A549 (cell line): ENCODE measurements around the gene SLC28A1. TPM values are rescaled to one million over a fixed set of nuclear protein-coding genes. Genes with fewer than 3 reads are reported as not detected.

ENCODE experiments used
- ATAC-seq, 2 experiments: fragments of 200-7000 bp in 1 of 2; fragments of >200 bp in 1 of 2; cut with Nextera tagmentation in 1 of 2; cut with Tn5 transposase in 1 of 2; 3 replicates each; pipeline versions ENCODE4 v1.8.0 to v1.9.1; 2018 to 2020; ENCODE audit warnings: mild to moderate bottlenecking in 1 of 2, moderate library complexity in 1 of 2
- CTCF ChIA-PET: fragments of 300-600 bp; sonication (Branson Sonifier 250); formaldehyde crosslinking; extraction: SDS; loops from one replicate; lab custom pipeline; 2021; ENCODE audit warnings: antibody characterized with exemption, inconsistent platforms; lab: Yijun Ruan, JAX
- POLR2A ChIA-PET: fragments of 350-600 bp; formaldehyde crosslinking; extraction: SDS; loops from one replicate; lab custom pipeline; 2021; ENCODE audit warnings: antibody characterized with exemption, inconsistent platforms; lab: Yijun Ruan, JAX
- DNase-seq, 2 experiments: peaks; one replicate each; pipeline versions ENCODE4 v3.0.0 to v3.0.0-alpha.2; 2011 to 2016; ENCODE audit warnings: low read depth in 1 of 2, low spot score in 1 of 2
- FAIRE-seq: peaks from 2 replicates; lab custom pipeline; 2011; peaks lifted over from hg19 to GRCh38; lab: Jason Lieb, UNC
- H3K27ac ChIP-seq, 2 experiments: fragments of >200 bp; sonication (Bioruptor Twin); formaldehyde crosslinking; 3 replicates each; pipeline ENCODE4 v1.5.1; 2016 to 2017
- H3K4me1 ChIP-seq: fragments of >200 bp; sonication (Bioruptor Twin); formaldehyde crosslinking; 3 replicates; pipeline ENCODE4 v1.6.1; 2016
- H3K4me2 ChIP-seq: fragments of >200 bp; sonication (Bioruptor Twin); formaldehyde crosslinking; 3 replicates; pipeline ENCODE4 v1.6.1; 2016
- H3K4me3 ChIP-seq: fragments of >200 bp; sonication (Bioruptor Twin); formaldehyde crosslinking; 3 replicates; pipeline ENCODE4 v1.5.1; 2016
- H3K9me3 ChIP-seq: fragments of >200 bp; sonication (Bioruptor Twin); formaldehyde crosslinking; 3 replicates; pipeline ENCODE4 v1.6.1; 2016
- ATOH8 ChIP-seq: fragments of 250-450 bp; sonication (Bioruptor Pico); IDR thresholded peaks from 2 replicates; pipeline ENCODE4 v1.5.0; 2020; ENCODE audit warnings: low read depth, mild to moderate bottlenecking, moderate library complexity
- BCL3 ChIP-seq: fragments of >200 bp; sonication (Bioruptor Twin); formaldehyde crosslinking; IDR thresholded peaks from 3 replicates; pipeline ENCODE4 v1.6.1; 2016
- CTCF ChIP-seq: fragments of >200 bp; sonication (Bioruptor Twin); formaldehyde crosslinking; IDR thresholded peaks from 3 replicates; pipeline ENCODE4 v1.5.1; 2016
- E2F6 ChIP-seq: IDR thresholded peaks from 2 replicates; pipeline ENCODE4 v1.6.1; 2012; ENCODE audit warnings: low read depth, borderline replicate concordance
- FOSB ChIP-seq: fragments of 250-450 bp; sonication (Bioruptor Pico); IDR thresholded peaks from 2 replicates; pipeline ENCODE4 v1.5.0; 2020; ENCODE audit warnings: mild to moderate bottlenecking, moderate library complexity
- HDAC2 ChIP-seq: fragments of 200-600 bp; sonication (generic); IDR thresholded peaks from 2 replicates; pipeline ENCODE4 v1.6.1; 2016
- HES2 ChIP-seq: fragments of >200 bp; sonication (Bioruptor Twin); formaldehyde crosslinking; IDR thresholded peaks from 2 replicates; pipeline ENCODE4 v1.6.1; 2016
- HEYL ChIP-seq: fragments of 250-450 bp; sonication (Bioruptor Pico); IDR thresholded peaks from 2 replicates; pipeline ENCODE4 v1.8.0; 2021; ENCODE audit warnings: mild to moderate bottlenecking, moderate library complexity
- HOXA7 ChIP-seq: fragments of 250-450 bp; sonication (Bioruptor Pico); IDR thresholded peaks from 2 replicates; pipeline ENCODE4 v1.5.0; 2020; ENCODE audit warnings: mild to moderate bottlenecking, moderate library complexity
- HOXB5 ChIP-seq: fragments of 250-450 bp; sonication (Bioruptor Pico); IDR thresholded peaks from 2 replicates; pipeline ENCODE4 v1.5.0; 2020; ENCODE audit warnings: mild to moderate bottlenecking, moderate library complexity
- JUN ChIP-seq, 2 experiments: fragments of >200 bp; sonication (Bioruptor Twin); formaldehyde crosslinking; IDR thresholded peaks; 2 replicates in 1 of 2; 3 replicates in 1 of 2; pipeline ENCODE4 v1.6.1; 2016 to 2017
- MAX ChIP-seq: IDR thresholded peaks from 2 replicates; pipeline ENCODE4 v1.6.1; 2012
- MYC ChIP-seq: IDR thresholded peaks from 2 replicates; pipeline ENCODE4 v1.6.1; 2012; ENCODE audit warnings: mild to moderate bottlenecking, inconsistent platforms, low read length, improper control_type of control experiment, borderline replicate concordance
- NFE2L2 ChIP-seq: fragments of 150-350 bp; conservative IDR thresholded peaks from 2 replicates; pipeline ENCODE4 v1.6.1; 2014; ENCODE audit warnings: low read length
- NPAS2 ChIP-seq: fragments of 250-450 bp; sonication (Bioruptor Pico); IDR thresholded peaks from 2 replicates; pipeline ENCODE4 v1.8.0; 2022; ENCODE audit warnings: mild to moderate bottlenecking, moderate library complexity, borderline replicate concordance
- NR3C1 ChIP-seq: fragments of >200 bp; sonication (Bioruptor Twin); formaldehyde crosslinking; IDR thresholded peaks from 3 replicates; pipeline ENCODE4 v1.6.1; 2017
- PHF8 ChIP-seq: fragments of 200-600 bp; sonication (generic); IDR thresholded peaks from 2 replicates; pipeline ENCODE4 v1.6.1; 2016; ENCODE audit warnings: low read depth, mild to moderate bottlenecking, antibody characterized with exemption, moderate library complexity, borderline replicate concordance
- POLR2A ChIP-seq: IDR thresholded peaks from 2 replicates; pipeline ENCODE4 v1.6.1; 2012; ENCODE audit warnings: mild to moderate bottlenecking, low read length
- RFX5 ChIP-seq: fragments of 450-650 bp; IDR thresholded peaks from 2 replicates; pipeline ENCODE4 v1.7.1; 2014; ENCODE audit warnings: antibody characterized with exemption, mild to moderate bottlenecking, moderate library complexity
- SREBF2 ChIP-seq: fragments of 450-650 bp; IDR thresholded peaks from 2 replicates; pipeline ENCODE4 v1.6.1; 2014; ENCODE audit warnings: mild to moderate bottlenecking, moderate library complexity
- TFCP2L1 ChIP-seq: fragments of 250-450 bp; sonication (Bioruptor Pico); IDR thresholded peaks from 2 replicates; pipeline ENCODE4 v1.5.0; 2021; ENCODE audit warnings: mild to moderate bottlenecking
- TP53 ChIP-seq: fragments of 250-450 bp; sonication (Bioruptor Pico); IDR thresholded peaks from 2 replicates; pipeline ENCODE4 v1.5.0; 2021; ENCODE audit warnings: mild to moderate bottlenecking, moderate library complexity
- ZC3H11A ChIP-seq: fragments of 450-650 bp; IDR thresholded peaks from 2 replicates; pipeline ENCODE4 v1.6.1; 2014; ENCODE audit warnings: antibody characterized with exemption, mild to moderate bottlenecking
- ZSCAN20 ChIP-seq: fragments of 250-450 bp; sonication (Bioruptor Pico); IDR thresholded peaks from 2 replicates; pipeline ENCODE4 v1.8.0; 2022; ENCODE audit warnings: mild to moderate bottlenecking, moderate library complexity
- WGBS: methylation state at CpG from one replicate; pipeline ENCODE4 v1.1.6; 2017; ENCODE audit errors: missing lambda C conversion rate; 5-methylcytosine and 5-hydroxymethylcytosine counted together
- polyA plus RNA-seq, 4 experiments: library from polyadenylated mRNA; depleted of rRNA in 3 of 4; stranded (reverse); fragments of >200 nt; fragmentation: RNase III in 1 of 4; extraction: RNeasy Plus Mini Kit Qiagen cat#74134 plus additional on column Dnase treatment in 1 of 4; gene quantifications; 2 replicates in 3 of 4; 3 replicates in 1 of 4; pipeline ENCODE4 v1.2.3, GENCODE V29; 2011 to 2017

Gene SLC28A1
- polyA plus RNA-seq, 2 of the 4 experiments (the other 2 are of a cell fraction), result 0.06 to 0.13 TPM

GRCh38 chr15:84836844-84837243 is 47.6 kb upstream of the SLC28A1 start:
- Histone ChIP-seq H3K4me2 (no peak overlapping the region), H3K9me3 (no peaks in the 10 kb centered on the region), H3K4me1 (peaks cover 26% of the 10 kb centered on the region), H3K27ac (no peak overlapping the region), H3K4me3 (no peak overlapping the region)
- whole genome bisulfite sequencing, result 92% methylated on average over 1 of the region's 1 CpG
- CTCF ChIA-PET, result interaction anchor here (0.7 to 3.2 kb wide), 10 partner anchors 8 to 249 kb away, joined by 3 to 13 read pairs (median 4); no protein-coding TSS in a partner anchor
- FAIRE-seq (no peak), ATAC-seq (no peak)
- POLR2A ChIA-PET, result no interaction called here
- no peak for TF ChIP-seq NFE2L2
- no peak for TF ChIP-seq RFX5
- no peak for TF ChIP-seq BCL3
- no peak for TF ChIP-seq MAX
- no peak for TF ChIP-seq MYC
- no peak for TF ChIP-seq JUN (IDR thresholded peaks at IDR 0.05)
- no peak for TF ChIP-seq FOSB (CRISPR knock-in tag)
- TF ChIP-seq HOXB5, result no peak
- TF ChIP-seq ATOH8 (CRISPR knock-in tag), result no peak
- TF ChIP-seq TP53 (CRISPR knock-in tag), result no peak
- no peak for TF ChIP-seq NPAS2
- TF ChIP-seq, all 56 proteins: peak for 0
- no peak for DNase-seq

- Histone ChIP-seq H3K4me2 (no peak overlapping the region), H3K4me3 (no peak overlapping the region), H3K27ac (peak overlapping the region in 1 of 2 experiments; percentile 77; a peak in 3 of 6 replicates), H3K9me3 (no peaks in the 10 kb centered on the region), H3K4me1 (peaks cover 13% of the 10 kb centered on the region)
- 93% methylated on average over 23 of the region's 23 CpGs for WGBS
- TF ChIP-seq SREBF2, result no peak
- no peak for TF ChIP-seq ZSCAN20 (CRISPR knock-in tag)
- no peak for TF ChIP-seq HDAC2
- no peak for TF ChIP-seq PHF8
- no peak for TF ChIP-seq BCL3
- no peak for TF ChIP-seq TFCP2L1 (CRISPR knock-in tag)
- TF ChIP-seq NFE2L2, result no peak
- no peak for TF ChIP-seq CTCF
- TF ChIP-seq HOXB5, result no peak
- TF ChIP-seq FOSB (CRISPR knock-in tag), result no peak
- TF ChIP-seq ZC3H11A, result no peak
- no peak for TF ChIP-seq HOXA7
- no peak for TF ChIP-seq E2F6
- no peak for TF ChIP-seq NR3C1
- no peak for TF ChIP-seq HEYL
- no peak for TF ChIP-seq ATOH8 (CRISPR knock-in tag)
- TF ChIP-seq POLR2A, result no peak
- no peak for TF ChIP-seq HES2
- FAIRE-seq (no peak), ATAC-seq (no peak), DNase-seq (no peak)
- ChIA-PET CTCF (interaction anchor here (0.6 to 3.8 kb wide), 7 partner anchors 10 to 88 kb away, joined by 3 to 18 read pairs (median 4); no protein-coding TSS in a partner anchor), POLR2A (no interaction called here)
Observed at GRCh38 chr15:84839714-84840113, 44.7 kb upstream of the SLC28A1 start.
